Thyroid gland (tissue), 4 donors: ENCODE results near the gene BBIP1. TPM values are rescaled to one million over a fixed set of nuclear protein-coding genes. Genes with fewer than 3 reads are reported as not detected.

Experiments used
- DNase-seq, 2 donors: peaks; one replicate each; pipeline ENCODE4 v3.0.0-alpha.2; 2019
- H3K27ac ChIP-seq, 3 donors: fragments of 200-600 bp; sonication (generic); 1 replicate in 2 of 3; 2 replicates in 1 of 3; pipeline ENCODE4 v1.5.1; 2016 to 2019; ENCODE audit warnings: mild to moderate bottlenecking in 1 of 3, moderate library complexity in 1 of 3
- H3K27me3 ChIP-seq: fragments of 200-600 bp; sonication (generic); one replicate; pipeline ENCODE4 v1.5.1; 2019
- H3K36me3 ChIP-seq, 2 donors: fragments of 200-600 bp; sonication (generic); one replicate each; pipeline ENCODE4 v1.5.1; 2016 to 2019
- H3K4me1 ChIP-seq, 2 donors: fragments of 200-600 bp; sonication (generic); one replicate each; pipeline ENCODE4 v1.5.1; 2017 to 2019
- H3K4me3 ChIP-seq, 3 donors: fragments of 200-600 bp; sonication (generic); replicated peaks in 1 of 3; 1 replicate in 2 of 3; 2 replicates in 1 of 3; pipeline ENCODE4 v1.5.1; 2016; ENCODE audit warnings: mild to moderate bottlenecking in 1 of 3
- H3K9me3 ChIP-seq: fragments of 200-600 bp; sonication (generic); one replicate; pipeline ENCODE4 v1.5.1; 2017
- POLR2A ChIP-seq, 2 donors: fragments of 450-650 bp; IDR thresholded peaks; one replicate each; pipeline ENCODE4 v1.6.1; 2017; ENCODE audit warnings: antibody characterized with exemption in 2 of 2, mild to moderate bottlenecking in 2 of 2, moderate library complexity in 1 of 2
- WGBS, 2 donors: methylation state at CpG; one replicate each; pipeline ENCODE4 v1.1.5; 2017; 5-methylcytosine and 5-hydroxymethylcytosine counted together
- intact Hi-C: fragments of 100-400 bp; cut with DNase I; formaldehyde crosslinking; loops from one replicate; pipeline ENCODE4 v1.15.1; 2023
- total RNA-seq, 4 donors: library from RNA; depleted of rRNA; stranded (reverse); fragments of >200 nt; gene quantifications; one replicate each; pipeline ENCODE4 v1.2.3, GENCODE V29; 2016
- TF ChIP-seq, protein P1 (sequence below), 6 experiments: fragments of 200-600 bp in 3 of 6; fragments of 450-650 bp in 3 of 6; sonication (generic) in 3 of 6; IDR thresholded peaks; one replicate each; pipeline ENCODE4 v1.5.1; 2016 to 2019; ENCODE audit warnings: antibody characterized with exemption in 6 of 6, mild to moderate bottlenecking in 2 of 6, inconsistent platforms in 1 of 6, moderate library complexity in 1 of 6

The BBIP1 gene
- total RNA-seq, 4 donors from 2014 or later, result 27.3 to 48.4 (median 34.1) TPM

DNA sequence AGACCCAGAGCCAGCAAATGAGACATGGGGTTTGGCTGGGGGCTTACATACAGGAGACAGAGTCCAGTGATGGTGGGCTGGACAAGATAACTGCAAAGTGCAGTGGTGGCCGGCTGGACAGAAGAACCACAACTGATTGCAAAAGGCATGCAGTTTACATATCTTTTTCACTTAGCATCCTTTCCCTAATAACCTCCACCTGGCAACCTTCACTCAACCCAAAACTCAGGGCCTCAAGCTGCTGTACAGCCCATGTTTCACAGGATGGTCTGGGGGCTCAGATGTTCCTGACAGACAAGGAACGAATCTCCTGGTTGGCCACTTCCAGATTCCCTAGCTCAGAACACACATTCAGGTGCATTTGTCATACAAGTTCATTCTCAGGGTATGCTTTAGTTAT, 55.0 kb downstream of the BBIP1 start:
- Histone ChIP-seq H3K27ac (peak overlapping the region in 2 of 3 donors; percentile 87 to 92), H3K27me3 (no peaks in the 10 kb centered on the region), H3K4me3 (no peak overlapping the region), H3K36me3 (no peaks in the 10 kb centered on the region), H3K9me3 (no peaks in the 10 kb centered on the region), H3K4me1 (peaks cover 54 to 70% of the 10 kb centered on the region in 2 donors)
- intact Hi-C loops, result no loop called here
- no peak for DNase-seq
- TF ChIP-seq, protein P1, sequence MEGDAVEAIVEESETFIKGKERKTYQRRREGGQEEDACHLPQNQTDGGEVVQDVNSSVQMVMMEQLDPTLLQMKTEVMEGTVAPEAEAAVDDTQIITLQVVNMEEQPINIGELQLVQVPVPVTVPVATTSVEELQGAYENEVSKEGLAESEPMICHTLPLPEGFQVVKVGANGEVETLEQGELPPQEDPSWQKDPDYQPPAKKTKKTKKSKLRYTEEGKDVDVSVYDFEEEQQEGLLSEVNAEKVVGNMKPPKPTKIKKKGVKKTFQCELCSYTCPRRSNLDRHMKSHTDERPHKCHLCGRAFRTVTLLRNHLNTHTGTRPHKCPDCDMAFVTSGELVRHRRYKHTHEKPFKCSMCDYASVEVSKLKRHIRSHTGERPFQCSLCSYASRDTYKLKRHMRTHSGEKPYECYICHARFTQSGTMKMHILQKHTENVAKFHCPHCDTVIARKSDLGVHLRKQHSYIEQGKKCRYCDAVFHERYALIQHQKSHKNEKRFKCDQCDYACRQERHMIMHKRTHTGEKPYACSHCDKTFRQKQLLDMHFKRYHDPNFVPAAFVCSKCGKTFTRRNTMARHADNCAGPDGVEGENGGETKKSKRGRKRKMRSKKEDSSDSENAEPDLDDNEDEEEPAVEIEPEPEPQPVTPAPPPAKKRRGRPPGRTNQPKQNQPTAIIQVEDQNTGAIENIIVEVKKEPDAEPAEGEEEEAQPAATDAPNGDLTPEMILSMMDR (IDR thresholded peaks at IDR 0.05), result no peak
- TF ChIP-seq POLR2A (IDR thresholded peaks at IDR 0.05), result no peak
- 97 to 100% methylated on average over 2 of the region's 2 CpGs for WGBS, 2 donors

DNA sequence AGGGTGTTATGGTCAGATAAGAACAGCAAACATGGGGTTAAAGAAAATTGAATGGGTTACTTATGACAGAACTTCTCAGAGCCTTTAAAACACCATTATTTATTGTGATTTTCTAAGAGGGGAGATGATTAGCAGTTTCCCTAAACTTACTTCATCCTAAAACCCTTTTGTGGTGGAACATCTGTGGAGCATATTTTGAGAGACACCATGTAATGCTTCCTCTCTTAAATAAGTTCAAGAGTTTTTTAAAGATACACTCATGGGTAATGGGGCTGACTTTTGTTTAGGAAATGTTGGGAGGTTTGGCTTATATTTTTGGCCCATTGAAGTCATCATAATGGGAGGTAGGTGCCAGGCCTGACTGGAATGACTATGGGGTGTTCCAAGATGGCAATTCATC, 55.6 kb downstream of the BBIP1 start:
- peaks cover 56 to 66% of the 10 kb centered on the region in 2 donors for H3K4me1 ChIP-seq
- intact Hi-C loops, result no loop called here
- no peak for DNase-seq
- H3K36me3 ChIP-seq, result no peaks in the 10 kb centered on the region
- TF ChIP-seq, protein P1 (IDR thresholded peaks at IDR 0.05), result no peak
- TF ChIP-seq POLR2A (IDR thresholded peaks at IDR 0.05), result no peak
- H3K27me3 ChIP-seq, result no peaks in the 10 kb centered on the region
- H3K4me3 ChIP-seq, result no peak overlapping the region
- H3K9me3 ChIP-seq, result no peaks in the 10 kb centered on the region
- H3K27ac ChIP-seq, result peak overlapping the region in 1 of 3 donors; percentile 92

DNA sequence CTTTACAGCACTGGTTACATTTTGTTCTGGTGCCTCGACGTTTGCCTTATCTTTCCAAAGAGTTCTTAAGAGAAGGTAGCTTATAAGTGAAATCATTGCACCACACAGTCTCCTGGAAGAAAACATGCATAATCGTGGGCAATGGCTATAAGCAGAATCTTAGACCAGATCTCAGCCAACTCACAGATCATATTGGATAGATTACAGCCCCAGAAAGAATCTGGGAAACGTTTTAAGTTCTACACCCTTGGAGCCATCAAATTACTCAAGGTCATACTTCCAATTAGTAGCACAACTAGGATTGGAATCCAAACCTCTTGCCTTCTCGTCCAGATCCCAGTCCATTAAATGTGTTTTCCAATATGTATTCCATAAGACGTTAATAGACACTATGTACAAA, 56.0 kb downstream of the BBIP1 start:
- no peaks in the 10 kb centered on the region for H3K36me3 ChIP-seq
- TF ChIP-seq POLR2A (IDR thresholded peaks at IDR 0.05), result no peak
- TF ChIP-seq, protein P1 (IDR thresholded peaks at IDR 0.05), result no peak
- no peak overlapping the region for H3K27ac ChIP-seq
- DNase-seq, result no peak
- peaks cover 60 to 66% of the 10 kb centered on the region in 2 donors for H3K4me1 ChIP-seq
- no peak overlapping the region for H3K4me3 ChIP-seq
- no peaks in the 10 kb centered on the region for H3K27me3 ChIP-seq
- WGBS, 2 donors, result 91 to 94% methylated on average over 6 of the region's 6 CpGs
- no peaks in the 10 kb centered on the region for H3K9me3 ChIP-seq
- intact Hi-C loops, result no loop called here

DNA sequence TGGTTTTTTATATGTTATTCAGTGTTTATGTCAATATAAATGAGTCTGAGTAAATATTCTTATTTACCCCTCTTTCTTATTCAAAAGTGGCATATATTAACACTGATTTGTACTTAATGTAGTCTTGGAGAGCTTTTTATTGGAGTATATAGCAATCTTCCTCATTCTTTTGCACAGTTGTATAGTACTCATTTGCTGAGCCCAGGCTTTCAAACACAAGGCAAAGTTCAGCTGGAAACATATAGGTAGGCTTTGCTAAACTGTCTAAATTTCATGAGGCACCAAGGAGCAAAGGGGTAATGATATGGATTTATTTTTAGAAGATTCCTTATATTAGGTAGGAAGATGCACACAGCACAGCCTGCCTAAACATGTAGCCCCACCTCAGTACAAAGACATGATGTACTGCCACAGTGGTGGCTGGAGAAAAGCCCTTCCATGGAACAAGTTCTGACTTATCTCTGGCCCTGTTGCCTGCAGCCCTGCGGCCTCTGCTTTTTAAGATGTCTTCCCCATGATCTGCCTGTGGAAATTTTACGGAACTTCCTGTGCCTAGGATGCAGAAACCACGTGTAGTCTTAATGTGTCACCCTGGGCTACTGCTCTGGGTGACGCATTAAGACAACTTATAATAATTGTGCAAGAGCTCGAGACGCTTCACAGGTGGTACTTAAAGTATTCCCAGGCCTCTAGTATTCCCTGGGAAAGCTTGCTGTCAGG, 56.9 kb downstream of the BBIP1 start:
- Histone ChIP-seq H3K4me3 (no peak overlapping the region), H3K9me3 (no peaks in the 10 kb centered on the region), H3K36me3 (no peaks in the 10 kb centered on the region), H3K27ac (no peak overlapping the region), H3K4me1 (peaks cover 63 to 65% of the 10 kb centered on the region in 2 donors), H3K27me3 (no peaks in the 10 kb centered on the region)
- no peak for DNase-seq
- intact Hi-C loops, result no loop called here
- 85 to 90% methylated on average over 6 of the region's 6 CpGs for WGBS, 2 donors
- no peak for TF ChIP-seq POLR2A (IDR thresholded peaks at IDR 0.05)
- TF ChIP-seq, protein P1 (IDR thresholded peaks at IDR 0.05), result no peak

DNA sequence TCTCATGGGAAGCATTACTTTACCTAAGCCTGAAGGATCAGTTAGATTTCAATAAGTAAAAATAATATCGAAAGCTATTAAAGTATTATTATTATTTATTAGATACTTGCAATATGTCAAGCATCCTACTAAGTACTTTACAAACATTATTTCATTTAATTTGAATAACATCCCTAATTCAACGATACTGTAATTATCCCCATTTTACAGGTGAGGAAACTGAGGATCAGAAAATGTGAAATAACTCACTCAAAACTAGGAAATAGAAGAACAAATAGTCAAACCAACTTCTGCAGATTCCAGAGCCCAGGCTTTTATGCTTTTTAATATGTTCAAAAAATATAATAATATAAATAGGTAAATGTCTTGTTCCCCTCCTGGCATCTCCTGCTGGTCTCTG, 57.5 kb downstream of the BBIP1 start:
- intact Hi-C loops, result no loop called here
- 97 to 99% methylated on average over 2 of the region's 2 CpGs for WGBS, 2 donors
- Histone ChIP-seq H3K9me3 (no peaks in the 10 kb centered on the region), H3K4me1 (peaks cover 59% of the 10 kb centered on the region in 2 donors), H3K36me3 (no peaks in the 10 kb centered on the region), H3K27ac (peak overlapping the region in 1 of 3 donors; percentile 57), H3K4me3 (no peak overlapping the region), H3K27me3 (no peaks in the 10 kb centered on the region)
- no peak for DNase-seq
- no peak for TF ChIP-seq POLR2A (IDR thresholded peaks at IDR 0.05)
- TF ChIP-seq, protein P1 (IDR thresholded peaks at IDR 0.05), result no peak
